ENCODE measurements around the gene HDAC7. TPM values are rescaled to one million over a fixed set of nuclear protein-coding genes. Genes with fewer than 3 reads are reported as not detected.
A peak's percentile ranks its signal among the peaks of the same experiment; 100 is the strongest.

HDAC7 gene
- total RNA-seq, 2 donors from 2014 or later, result 27.3 to 29.7 TPM

GRCh38 chr12:47763481-47764346 is 56.0 kb downstream of the HDAC7 start:
- Histone ChIP-seq H3K4me1 (no peaks in the 10 kb centered on the region), H3K27ac (no peak overlapping the region), H3K9ac (ENCODE audit: low read depth in 2 of 2, low read length in 2 of 2) (no peak overlapping the region), H3K27me3 (no peaks in the 10 kb centered on the region), H3K9me3 (no peaks in the 10 kb centered on the region), H3K36me3 (no peaks in the 10 kb centered on the region), H3K4me3 (no peak overlapping the region)
- TF ChIP-seq, protein P1, sequence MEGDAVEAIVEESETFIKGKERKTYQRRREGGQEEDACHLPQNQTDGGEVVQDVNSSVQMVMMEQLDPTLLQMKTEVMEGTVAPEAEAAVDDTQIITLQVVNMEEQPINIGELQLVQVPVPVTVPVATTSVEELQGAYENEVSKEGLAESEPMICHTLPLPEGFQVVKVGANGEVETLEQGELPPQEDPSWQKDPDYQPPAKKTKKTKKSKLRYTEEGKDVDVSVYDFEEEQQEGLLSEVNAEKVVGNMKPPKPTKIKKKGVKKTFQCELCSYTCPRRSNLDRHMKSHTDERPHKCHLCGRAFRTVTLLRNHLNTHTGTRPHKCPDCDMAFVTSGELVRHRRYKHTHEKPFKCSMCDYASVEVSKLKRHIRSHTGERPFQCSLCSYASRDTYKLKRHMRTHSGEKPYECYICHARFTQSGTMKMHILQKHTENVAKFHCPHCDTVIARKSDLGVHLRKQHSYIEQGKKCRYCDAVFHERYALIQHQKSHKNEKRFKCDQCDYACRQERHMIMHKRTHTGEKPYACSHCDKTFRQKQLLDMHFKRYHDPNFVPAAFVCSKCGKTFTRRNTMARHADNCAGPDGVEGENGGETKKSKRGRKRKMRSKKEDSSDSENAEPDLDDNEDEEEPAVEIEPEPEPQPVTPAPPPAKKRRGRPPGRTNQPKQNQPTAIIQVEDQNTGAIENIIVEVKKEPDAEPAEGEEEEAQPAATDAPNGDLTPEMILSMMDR (IDR thresholded peaks at IDR 0.05), result no peak
- intact Hi-C loops (cut with DNase I), result no loop called here
- no peak for DNase-seq

DNA sequence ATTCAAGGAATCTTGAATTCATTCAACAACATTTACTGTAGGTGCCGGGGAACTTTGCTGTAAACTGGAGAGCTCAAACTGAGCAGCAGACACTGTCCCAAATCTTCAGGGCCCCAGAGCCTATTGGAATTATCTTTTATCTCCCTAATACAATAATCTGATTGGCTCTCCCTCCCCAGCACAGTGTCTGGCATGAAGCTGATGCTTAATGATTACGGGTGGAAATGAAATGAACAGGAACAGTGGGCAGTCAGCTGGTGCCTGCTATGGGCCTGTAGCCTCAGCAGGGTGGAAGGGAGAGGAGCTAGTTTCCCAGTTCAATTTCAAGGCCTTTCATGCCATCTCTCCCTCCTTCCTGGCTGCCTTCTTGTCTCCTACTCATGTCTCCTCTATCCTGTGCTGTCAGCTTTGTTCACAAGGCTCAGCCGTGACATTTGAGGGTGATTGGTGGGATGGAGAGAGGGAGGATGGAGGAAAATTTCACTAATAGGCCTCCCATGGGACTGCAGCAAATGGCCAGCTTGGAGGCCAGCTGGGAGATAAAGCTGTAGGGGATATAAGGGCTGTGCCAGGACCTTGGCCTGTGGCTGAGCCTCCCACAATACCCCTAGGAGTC is 56.7 kb downstream of the HDAC7 start:
- Histone ChIP-seq H3K27ac (no peak overlapping the region), H3K4me1 (no peaks in the 10 kb centered on the region), H3K9me3 (no peaks in the 10 kb centered on the region), H3K4me3 (no peak overlapping the region), H3K36me3 (no peaks in the 10 kb centered on the region), H3K27me3 (no peaks in the 10 kb centered on the region), H3K9ac (ENCODE audit: low read depth in 2 of 2, low read length in 2 of 2) (no peak overlapping the region)
- intact Hi-C loops (cut with DNase I), result no loop called here
- TF ChIP-seq, protein P1 (IDR thresholded peaks at IDR 0.05), result no peak
- DNase-seq, result no peak

- intact Hi-C loops (cut with DNase I), result no loop called here
- Histone ChIP-seq H3K27me3 (no peaks in the 10 kb centered on the region), H3K9me3 (no peaks in the 10 kb centered on the region), H3K9ac (ENCODE audit: low read depth in 2 of 2, low read length in 2 of 2) (peak within 1 kb of the TSS; percentile 72 to 81), H3K36me3 (no peaks in the 10 kb centered on the region), H3K4me1 (peaks cover 18% of the 10 kb centered on the region), H3K27ac (peak within 1 kb of the TSS; percentile 54), H3K4me3 (peak within 1 kb of the TSS; percentile 61)
- TF ChIP-seq, protein P1 (IDR thresholded peaks at IDR 0.05), result peak; percentile 42
- DNase-seq, result peak; percentile 89
Measured at GRCh38 chr12:47758834-47759690, 60.6 kb downstream of the HDAC7 start, which contains the start of gene RAPGEF3. Gene RAPGEF3, minus strand, starts transcription at chr12:47758880. Its CDS starts 324 bp downstream, at chr12:47758556.

DNA sequence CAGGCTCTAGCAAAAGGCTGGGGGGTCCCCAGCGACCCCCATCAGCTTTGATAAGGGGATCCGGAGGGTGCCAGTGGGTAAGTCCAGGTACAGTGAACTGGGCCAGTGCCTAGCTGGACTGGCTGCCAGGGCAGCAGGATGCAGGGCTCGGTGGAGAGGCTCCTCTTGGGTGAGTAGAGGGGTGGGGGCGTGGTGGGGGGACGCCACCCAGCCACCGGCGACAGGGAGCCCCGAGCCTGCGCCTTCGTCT is 61.2 kb downstream of the HDAC7 start:
- no peak for DNase-seq
- peak overlapping the region; percentile 72 to 81 for H3K9ac ChIP-seq (ENCODE audit: low read depth in 2 of 2, low read length in 2 of 2)
- no peaks in the 10 kb centered on the region for H3K9me3 ChIP-seq
- no peaks in the 10 kb centered on the region for H3K27me3 ChIP-seq
- H3K4me3 ChIP-seq, result peak overlapping the region; percentile 61
- H3K27ac ChIP-seq, result peak overlapping the region; percentile 54
- H3K4me1 ChIP-seq, result peaks cover 22% of the 10 kb centered on the region
- TF ChIP-seq, protein P1 (IDR thresholded peaks at IDR 0.05), result no peak
- intact Hi-C loops (cut with DNase I), result no loop called here
- H3K36me3 ChIP-seq, result no peaks in the 10 kb centered on the region

DNA sequence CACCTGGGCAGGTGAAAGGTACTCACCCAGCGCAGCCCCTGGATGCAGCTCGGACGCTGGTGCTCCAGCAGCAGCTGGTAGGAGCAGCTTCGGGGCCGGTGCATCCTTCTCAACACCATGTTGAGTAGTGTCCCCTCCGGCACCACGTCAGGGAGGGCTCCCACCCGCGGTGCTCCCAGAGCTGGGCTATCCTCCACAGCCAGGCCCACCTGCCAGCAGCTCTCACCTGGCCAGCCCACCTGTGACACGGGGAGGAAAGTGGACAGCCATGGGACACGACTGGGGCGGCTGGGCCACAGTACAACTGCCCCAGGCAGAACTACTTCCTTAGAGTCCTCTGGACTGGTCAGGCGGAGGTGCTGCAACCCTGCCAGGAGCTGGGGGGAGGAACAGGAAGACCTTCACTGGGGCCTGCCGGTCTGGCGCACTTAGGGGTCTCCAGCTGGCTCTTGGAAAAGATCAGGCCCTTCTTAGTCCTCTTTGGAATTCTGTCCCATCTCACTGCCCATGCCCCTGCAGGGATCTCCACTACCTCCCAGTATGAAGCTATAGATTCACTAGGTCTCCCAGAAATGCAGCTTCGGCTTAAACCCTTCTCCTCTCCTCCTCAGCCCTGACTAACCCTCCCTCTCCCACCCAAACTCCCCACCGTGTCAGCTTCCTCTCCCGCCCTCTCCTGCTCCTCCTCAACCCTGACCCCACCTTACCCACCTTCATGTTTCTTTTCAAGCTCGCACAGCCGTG is 61.7 kb downstream of the HDAC7 start:
- TF ChIP-seq, protein P1 (IDR thresholded peaks at IDR 0.05), result no peak
- Histone ChIP-seq H3K27ac (peak overlapping the region; percentile 54), H3K9me3 (no peaks in the 10 kb centered on the region), H3K4me1 (peaks cover 26% of the 10 kb centered on the region), H3K4me3 (peak overlapping the region; percentile 61), H3K9ac (ENCODE audit: low read depth in 2 of 2, low read length in 2 of 2) (peak overlapping the region; percentile 72 to 81), H3K27me3 (no peaks in the 10 kb centered on the region), H3K36me3 (no peaks in the 10 kb centered on the region)
- intact Hi-C loops (cut with DNase I), result no loop called here
- DNase-seq, result no peak
